Measurements from ENCODE around the gene FTSJ3. TPM values are rescaled to one million over a fixed set of nuclear protein-coding genes. Genes with fewer than 3 reads are reported as not detected.
A peak's percentile ranks its signal among the peaks of the same experiment; 100 is the strongest.
"Not testable (repeated sequence)": the region's sequence is repeated elsewhere in the genome, so short reads cannot be mapped to it uniquely, and the experiment has no call there.

Gene FTSJ3
- total and polyA plus RNA-seq, 2 of the 13 experiments (the other 11 are each of a cell fraction or from before 2014, with no cell fraction given), result 26.0 to 64.2 TPM

- H3K36me3 ChIP-seq (replicated peaks in 1 of 2; ENCODE audit: control insufficient read depth in 1 of 2, insufficient read depth in 2 of 2, low read length in 2 of 2); H3K27me3 ChIP-seq (ENCODE audit: control insufficient read depth in 1 of 2, insufficient read depth in 2 of 2, low read length in 2 of 2); H4K20me1 ChIP-seq (ENCODE audit: insufficient read depth, low read length); H3K79me2 ChIP-seq (ENCODE audit: insufficient read depth, low read length); H2AFZ ChIP-seq (ENCODE audit: low read length); BruUV-seq (replicated peaks); H3K27ac ChIP-seq (ENCODE audit: extremely low read length, insufficient read depth, low read length); H3K4me2 ChIP-seq (ENCODE audit: low read depth, low read length); ATAC-seq; DNase-seq (ENCODE audit: low spot score); intact Hi-C loops (cut with micrococcal nuclease; ENCODE audit: unreplicated experiment); H3K9ac ChIP-seq (ENCODE audit: insufficient read depth, low read depth, low read length); H3K9me3 ChIP-seq (ENCODE audit: low read length); in situ Hi-C loops (cut with HindIII; ENCODE audit: extremely low pct_ligation_motif_present, low pct_unique_long_range_greater_than_20kb); POLR2A ChIA-PET; H3K4me3 ChIP-seq (replicated peaks in 1 of 3; ENCODE audit: insufficient read depth in 1 of 3, low read depth in 2 of 3, low read length in 3 of 3); FAIRE-seq; H3K4me1 ChIP-seq (ENCODE audit: insufficient read depth, low read length); CTCF ChIA-PET (ENCODE audit: low intra/inter-chr PET ratio, low total read pairs): not testable (repeated sequence)
- 33% methylated on average over 6 of the region's 6 CpGs for WGBS (ENCODE audit: low lambda C conversion rate)
- TF ChIP-seq ZMYM3 (CRISPR knock-in tag; IDR thresholded peaks at IDR 0.05) (0 out of 2 replicates have a peak, but pooled peaks have one; percentile 15), ZNF629 (CRISPR knock-in tag; conservative IDR thresholded peaks at IDR 0.05) (peak; percentile 79)
Observed at GRCh38 chr17:63874693-63875092, 47.2 kb upstream of the FTSJ3 start.

- H3K79me2 ChIP-seq (ENCODE audit: insufficient read depth, low read length); POLR2A ChIA-PET; H3K27me3 ChIP-seq (ENCODE audit: control insufficient read depth in 1 of 2, insufficient read depth in 2 of 2, low read length in 2 of 2); CTCF ChIA-PET (ENCODE audit: low intra/inter-chr PET ratio, low total read pairs); H3K9ac ChIP-seq (ENCODE audit: insufficient read depth, low read depth, low read length); H3K27ac ChIP-seq (ENCODE audit: extremely low read length, insufficient read depth, low read length); H2AFZ ChIP-seq (ENCODE audit: low read length); H3K9me3 ChIP-seq (ENCODE audit: low read length); BruUV-seq (replicated peaks); H3K4me2 ChIP-seq (ENCODE audit: low read depth, low read length); H3K36me3 ChIP-seq (replicated peaks in 1 of 2; ENCODE audit: control insufficient read depth in 1 of 2, insufficient read depth in 2 of 2, low read length in 2 of 2); DNase-seq (ENCODE audit: low spot score); in situ Hi-C loops (cut with HindIII; ENCODE audit: extremely low pct_ligation_motif_present, low pct_unique_long_range_greater_than_20kb); FAIRE-seq; H3K4me1 ChIP-seq (ENCODE audit: insufficient read depth, low read length); H3K4me3 ChIP-seq (replicated peaks in 1 of 3; ENCODE audit: insufficient read depth in 1 of 3, low read depth in 2 of 3, low read length in 3 of 3); intact Hi-C loops (cut with micrococcal nuclease; ENCODE audit: unreplicated experiment); H4K20me1 ChIP-seq (ENCODE audit: insufficient read depth, low read length): not testable (repeated sequence)
- WGBS (ENCODE audit: low lambda C conversion rate), result 93% methylated on average over 3 of the region's 8 CpGs
- peak; percentile 72 for ATAC-seq
Observed at GRCh38 chr17:63874061-63874626, 46.7 kb upstream of the FTSJ3 start.

- H3K79me2 ChIP-seq (ENCODE audit: insufficient read depth, low read length); H3K27ac ChIP-seq (ENCODE audit: extremely low read length, insufficient read depth, low read length); in situ Hi-C loops (cut with HindIII; ENCODE audit: extremely low pct_ligation_motif_present, low pct_unique_long_range_greater_than_20kb); CTCF ChIA-PET (ENCODE audit: low intra/inter-chr PET ratio, low total read pairs); DNase-seq (ENCODE audit: low spot score); H4K20me1 ChIP-seq (ENCODE audit: insufficient read depth, low read length); H3K9me3 ChIP-seq (ENCODE audit: low read length); FAIRE-seq; H2AFZ ChIP-seq (ENCODE audit: low read length); POLR2A ChIA-PET; H3K4me1 ChIP-seq (ENCODE audit: insufficient read depth, low read length); H3K27me3 ChIP-seq (ENCODE audit: control insufficient read depth in 1 of 2, insufficient read depth in 2 of 2, low read length in 2 of 2); ATAC-seq; BruUV-seq (replicated peaks); H3K36me3 ChIP-seq (replicated peaks in 1 of 2; ENCODE audit: control insufficient read depth in 1 of 2, insufficient read depth in 2 of 2, low read length in 2 of 2); H3K4me3 ChIP-seq (replicated peaks in 1 of 3; ENCODE audit: insufficient read depth in 1 of 3, low read depth in 2 of 3, low read length in 3 of 3); H3K9ac ChIP-seq (ENCODE audit: insufficient read depth, low read depth, low read length); H3K4me2 ChIP-seq (ENCODE audit: low read depth, low read length); intact Hi-C loops (cut with micrococcal nuclease; ENCODE audit: unreplicated experiment): not testable (repeated sequence)
- WGBS (ENCODE audit: low lambda C conversion rate), result 48% methylated on average over 3 of the region's 7 CpGs
Observed at GRCh38 chr17:63873577-63873976, 46.1 kb upstream of the FTSJ3 start, which contains the start of gene CSH2. Gene CSH2, minus strand, starts transcription at chr17:63873677. Its CDS starts 63 bp downstream, at chr17:63873614.

GRCh38 chr17:63871646-63872365 is 44.3 kb upstream of the FTSJ3 start:
- BruUV-seq (replicated peaks); DNase-seq (ENCODE audit: low spot score); in situ Hi-C loops (cut with HindIII; ENCODE audit: extremely low pct_ligation_motif_present, low pct_unique_long_range_greater_than_20kb); H2AFZ ChIP-seq (ENCODE audit: low read length); CTCF ChIA-PET (ENCODE audit: low intra/inter-chr PET ratio, low total read pairs); H3K36me3 ChIP-seq (replicated peaks in 1 of 2; ENCODE audit: control insufficient read depth in 1 of 2, insufficient read depth in 2 of 2, low read length in 2 of 2); ATAC-seq; H3K9me3 ChIP-seq (ENCODE audit: low read length); H3K4me1 ChIP-seq (ENCODE audit: insufficient read depth, low read length); H3K9ac ChIP-seq (ENCODE audit: insufficient read depth, low read depth, low read length); H3K79me2 ChIP-seq (ENCODE audit: insufficient read depth, low read length); FAIRE-seq; H3K4me2 ChIP-seq (ENCODE audit: low read depth, low read length); intact Hi-C loops (cut with micrococcal nuclease; ENCODE audit: unreplicated experiment); POLR2A ChIA-PET; H4K20me1 ChIP-seq (ENCODE audit: insufficient read depth, low read length); H3K27ac ChIP-seq (ENCODE audit: extremely low read length, insufficient read depth, low read length); H3K4me3 ChIP-seq (replicated peaks in 1 of 3; ENCODE audit: insufficient read depth in 1 of 3, low read depth in 2 of 3, low read length in 3 of 3): not testable (repeated sequence)
- H3K27me3 ChIP-seq (ENCODE audit: control insufficient read depth in 1 of 2, insufficient read depth in 2 of 2, low read length in 2 of 2), result peaks cover 0 to 12% of the 10 kb centered on the region in 2 experiments; a peak in 3 of 5 replicates
- 48% methylated on average over 7 of the region's 15 CpGs for WGBS (ENCODE audit: low lambda C conversion rate)

All from HepG2 (cell line).